ENCODE results near the gene DCAF6. TPM values are rescaled to one million over a fixed set of nuclear protein-coding genes. Genes with fewer than 3 reads are reported as not detected.
A peak's percentile ranks its signal among the peaks of the same experiment; 100 is the strongest.

The DCAF6 gene
- total RNA-seq, 1 donor from 2014 or later, result 42.7 TPM

GRCh38 chr1:168105846-168106245 is 169.4 kb downstream of the DCAF6 start:
- Mint-ChIP-seq H3K27ac (peak overlapping the region; percentile 9), H3K9me3 (ENCODE audit: low read depth) (no peaks in the 10 kb centered on the region), H3K36me3 (ENCODE audit: insufficient read depth) (peaks cover 11% of the 10 kb centered on the region), H3K4me1 (ENCODE audit: low read depth) (peaks cover 6% of the 10 kb centered on the region), H3K4me3 (ENCODE audit: low read depth) (no peak overlapping the region), H3K27me3 (no peaks in the 10 kb centered on the region)
- no peak for TF ChIP-seq CTCF (IDR thresholded peaks at IDR 0.05; ENCODE audit: unreplicated experiment)
- DNase-seq (ENCODE audit: low spot score, unreplicated experiment), result no peak

GRCh38 chr1:168106274-168106673 is 169.8 kb downstream of the DCAF6 start:
- Mint-ChIP-seq H3K27me3 (no peaks in the 10 kb centered on the region), H3K4me1 (ENCODE audit: low read depth) (peaks cover 6% of the 10 kb centered on the region), H3K36me3 (ENCODE audit: insufficient read depth) (peaks cover 15% of the 10 kb centered on the region), H3K27ac (peak overlapping the region; percentile 9), H3K9me3 (ENCODE audit: low read depth) (no peaks in the 10 kb centered on the region), H3K4me3 (ENCODE audit: low read depth) (no peak overlapping the region)
- no peak for DNase-seq (ENCODE audit: low spot score, unreplicated experiment)
- TF ChIP-seq CTCF (IDR thresholded peaks at IDR 0.05; ENCODE audit: unreplicated experiment), result no peak

- H3K9me3 Mint-ChIP-seq (ENCODE audit: low read depth), result no peaks in the 10 kb centered on the region
- H3K4me1 Mint-ChIP-seq (ENCODE audit: low read depth), result peaks cover 8% of the 10 kb centered on the region
- peaks cover 28% of the 10 kb centered on the region for H3K36me3 Mint-ChIP-seq (ENCODE audit: insufficient read depth)
- no peak for TF ChIP-seq CTCF (IDR thresholded peaks at IDR 0.05; ENCODE audit: unreplicated experiment)
- no peak for DNase-seq (ENCODE audit: low spot score, unreplicated experiment)
- H3K27me3 Mint-ChIP-seq, result no peaks in the 10 kb centered on the region
- H3K27ac Mint-ChIP-seq, result peak overlapping the region; percentile 45
- no peak overlapping the region for H3K4me3 Mint-ChIP-seq (ENCODE audit: low read depth)
Observed at GRCh38 chr1:168110896-168111545, 174.5 kb downstream of the DCAF6 start.

- no peak for DNase-seq (ENCODE audit: low spot score, unreplicated experiment)
- H3K4me3 Mint-ChIP-seq (ENCODE audit: low read depth), result no peak overlapping the region
- H3K27ac Mint-ChIP-seq, result no peak overlapping the region
- peaks cover 29% of the 10 kb centered on the region for H3K36me3 Mint-ChIP-seq (ENCODE audit: insufficient read depth)
- no peak for TF ChIP-seq CTCF (IDR thresholded peaks at IDR 0.05; ENCODE audit: unreplicated experiment)
- no peaks in the 10 kb centered on the region for H3K9me3 Mint-ChIP-seq (ENCODE audit: low read depth)
- H3K4me1 Mint-ChIP-seq (ENCODE audit: low read depth), result peaks cover 10% of the 10 kb centered on the region
- no peaks in the 10 kb centered on the region for H3K27me3 Mint-ChIP-seq
Observed at GRCh38 chr1:168112673-168113305, 176.3 kb downstream of the DCAF6 start.

GRCh38 chr1:168114845-168115244 is 178.4 kb downstream of the DCAF6 start:
- Mint-ChIP-seq H3K4me3 (ENCODE audit: low read depth) (no peak overlapping the region), H3K27ac (no peak overlapping the region), H3K27me3 (no peaks in the 10 kb centered on the region), H3K36me3 (ENCODE audit: insufficient read depth) (peaks cover 35% of the 10 kb centered on the region), H3K9me3 (ENCODE audit: low read depth) (peaks cover 1% of the 10 kb centered on the region), H3K4me1 (ENCODE audit: low read depth) (peaks cover 10% of the 10 kb centered on the region)
- no peak for DNase-seq (ENCODE audit: low spot score, unreplicated experiment)
- no peak for TF ChIP-seq CTCF (IDR thresholded peaks at IDR 0.05; ENCODE audit: unreplicated experiment)
